NB4 (cell line): Measurements from ENCODE around the gene APCS.

Source experiments
- DNase-seq: peaks from one replicate; pipeline ENCODE4 v3.0.0; 2010; ENCODE audit warnings: low read depth
- H3K4me3 ChIP-seq: one replicate; pipeline ENCODE4 v1.5.1; 2011; ENCODE audit warnings: mild to moderate bottlenecking, low read depth, low read length, moderate library complexity
- CTCF ChIP-seq: IDR thresholded peaks from one replicate; pipeline ENCODE4 v1.5.1; 2012; ENCODE audit warnings: low read depth, low read length
- MYC ChIP-seq: IDR thresholded peaks from 2 replicates; pipeline ENCODE4 v1.6.1; 2011; ENCODE audit warnings: low read depth, low read length
- POLR2A ChIP-seq: IDR thresholded peaks from 2 replicates; pipeline ENCODE4 v1.6.1; 2011; ENCODE audit warnings: mild to moderate bottlenecking; ENCODE audit not compliant: insufficient read length; ENCODE audit errors: extremely low read depth
- TF ChIP-seq, protein P1 (sequence below): IDR thresholded peaks from 2 replicates; pipeline ENCODE4 v1.6.1; 2011; ENCODE audit warnings: low read depth, low read length

Gene APCS

GRCh38 chr1:159612211-159612885, 24.7 kb downstream of the APCS start:
- no peak overlapping the region for H3K4me3 ChIP-seq
- DNase-seq, result no peak
- TF ChIP-seq POLR2A, result no peak
- TF ChIP-seq, protein P1, sequence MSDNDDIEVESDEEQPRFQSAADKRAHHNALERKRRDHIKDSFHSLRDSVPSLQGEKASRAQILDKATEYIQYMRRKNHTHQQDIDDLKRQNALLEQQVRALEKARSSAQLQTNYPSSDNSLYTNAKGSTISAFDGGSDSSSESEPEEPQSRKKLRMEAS, result no peak
- no peak for TF ChIP-seq MYC
- TF ChIP-seq CTCF, result no peak

DNA sequence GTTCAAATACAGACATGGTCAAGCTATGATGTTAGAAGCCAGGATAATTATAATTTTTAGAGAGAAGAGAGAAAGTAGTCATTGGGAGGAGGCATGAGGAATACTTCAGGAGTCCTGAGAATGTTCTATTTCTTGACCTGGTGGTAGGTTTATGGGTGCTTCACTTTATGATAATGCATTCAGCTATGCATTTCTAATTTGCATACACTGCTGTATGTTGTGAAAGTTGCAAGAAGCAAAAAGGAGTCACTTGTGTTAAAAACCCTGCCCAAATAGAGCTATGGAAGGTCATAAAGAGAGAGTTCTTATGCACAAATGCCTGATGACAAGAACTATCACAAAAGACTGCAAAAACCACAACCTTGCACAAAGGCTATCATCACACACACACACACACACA, 45.3 kb downstream of the APCS start:
- no peak overlapping the region for H3K4me3 ChIP-seq
- DNase-seq, result no peak

More for the DNA sequence above, 45.3 kb downstream of the APCS start:
- TF ChIP-seq POLR2A (no peak), CTCF (no peak), MYC (no peak)
- TF ChIP-seq, protein P1, result no peak
